ENCODE results near the gene RFT1.

RFT1 gene

GRCh38 chr3:53130179-53131061 is at the start of gene RFT1:
RFT1 (minus strand) TSS chr3:53130435; CDS start chr3:53130400, 35 bp downstream.
- DNase-seq, result peak; percentile 75 to 83

GRCh38 chr3:53179580-53179979 is 49.3 kb upstream of the RFT1 start:
- DNase-seq, result no peak

GRCh38 chr3:53178246-53178645 is 48.0 kb upstream of the RFT1 start:
- no peak for DNase-seq

- no peak for DNase-seq
These were observed 45.6 kb upstream of the RFT1 start for GRCh38 chr3:53175613-53176540.

GRCh38 chr3:53174346-53175250 is 44.4 kb upstream of the RFT1 start:
- DNase-seq, result no peak

GRCh38 chr3:53173107-53173506 is 42.9 kb upstream of the RFT1 start:
- no peak for DNase-seq

GRCh38 chr3:53171827-53172505 is 41.7 kb upstream of the RFT1 start:
- no peak for DNase-seq

GRCh38 chr3:53171064-53171418 is 40.8 kb upstream of the RFT1 start:
- DNase-seq, result no peak

GRCh38 chr3:53170325-53171063 is 40.3 kb upstream of the RFT1 start:
- DNase-seq, result no peak

- no peak for DNase-seq
These were observed 39.6 kb upstream of the RFT1 start for GRCh38 chr3:53169832-53170324.

GRCh38 chr3:53169045-53169831 is 39.0 kb upstream of the RFT1 start:
- no peak for DNase-seq

- no peak for DNase-seq
These were observed 38.1 kb upstream of the RFT1 start for GRCh38 chr3:53168175-53168923.

GRCh38 chr3:53167418-53168174 is 37.4 kb upstream of the RFT1 start:
- DNase-seq, result no peak

GRCh38 chr3:53166781-53167291 is 36.6 kb upstream of the RFT1 start:
- no peak for DNase-seq

GRCh38 chr3:53166206-53166605 is 36.0 kb upstream of the RFT1 start:
- DNase-seq, result no peak

GRCh38 chr3:53164911-53165310 is 34.7 kb upstream of the RFT1 start:
- no peak for DNase-seq

GRCh38 chr3:53163444-53164387 is 33.5 kb upstream of the RFT1 start:
- no peak for DNase-seq

Data from NCI-H1930 (cell line).